Putamen (tissue), 1 donor: ENCODE results near the gene SPINK14.
A peak's percentile ranks its signal among the peaks of the same experiment; 100 is the strongest.

Experiments used
- DNase-seq: peaks from one replicate; pipeline ENCODE4 v3.0.0-alpha.2; 2016; ENCODE audit warnings: low spot score

SPINK14 gene

DNA sequence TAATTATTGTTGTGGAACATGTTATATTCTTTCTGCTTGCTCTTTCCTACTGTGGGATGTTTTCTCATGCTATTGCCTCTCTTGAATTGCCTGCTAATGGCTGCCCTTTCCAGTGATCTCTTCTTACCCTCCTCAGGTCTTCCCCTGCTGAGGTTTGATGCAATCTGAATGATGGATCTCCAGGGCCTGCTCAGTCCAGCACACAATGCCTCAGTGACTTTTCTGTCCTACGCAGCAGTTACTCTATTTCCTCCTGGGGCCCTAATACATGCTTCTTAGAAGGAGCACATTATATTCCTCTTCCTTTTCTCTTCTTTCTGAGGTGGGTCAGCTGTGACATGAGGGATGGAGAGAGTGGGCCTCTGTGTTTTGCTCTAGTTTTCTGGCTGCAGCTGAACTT is at the start of gene SPINK14:
Gene SPINK14, plus strand, starts transcription at position 301 of the 400 bp plus-strand sequence. CDS start 1,187 bp downstream, outside the sequence.
- no peak for DNase-seq

- no peak for DNase-seq
Observed at GRCh38 chr5:148120317-148120716, 48.0 kb upstream of the SPINK14 start.

DNA sequence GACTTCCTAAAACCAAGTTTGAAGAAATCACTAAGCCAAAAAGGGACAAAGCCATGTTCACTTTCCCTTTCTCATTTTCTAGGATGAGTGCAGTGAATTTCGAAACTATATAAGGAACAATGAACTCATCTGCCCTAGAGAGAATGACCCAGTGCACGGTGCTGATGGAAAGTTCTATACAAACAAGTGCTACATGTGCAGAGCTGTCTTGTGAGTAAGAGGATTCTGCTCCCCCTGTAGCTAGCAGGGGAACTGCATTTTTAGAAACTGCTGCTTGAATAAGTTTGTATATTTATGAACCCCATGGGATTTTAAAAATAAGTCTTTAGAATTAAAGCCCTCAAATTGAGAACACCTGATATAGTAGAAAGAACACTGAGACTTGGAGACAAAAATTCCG is 42.7 kb upstream of the SPINK14 start:
- DNase-seq: no peak

DNA sequence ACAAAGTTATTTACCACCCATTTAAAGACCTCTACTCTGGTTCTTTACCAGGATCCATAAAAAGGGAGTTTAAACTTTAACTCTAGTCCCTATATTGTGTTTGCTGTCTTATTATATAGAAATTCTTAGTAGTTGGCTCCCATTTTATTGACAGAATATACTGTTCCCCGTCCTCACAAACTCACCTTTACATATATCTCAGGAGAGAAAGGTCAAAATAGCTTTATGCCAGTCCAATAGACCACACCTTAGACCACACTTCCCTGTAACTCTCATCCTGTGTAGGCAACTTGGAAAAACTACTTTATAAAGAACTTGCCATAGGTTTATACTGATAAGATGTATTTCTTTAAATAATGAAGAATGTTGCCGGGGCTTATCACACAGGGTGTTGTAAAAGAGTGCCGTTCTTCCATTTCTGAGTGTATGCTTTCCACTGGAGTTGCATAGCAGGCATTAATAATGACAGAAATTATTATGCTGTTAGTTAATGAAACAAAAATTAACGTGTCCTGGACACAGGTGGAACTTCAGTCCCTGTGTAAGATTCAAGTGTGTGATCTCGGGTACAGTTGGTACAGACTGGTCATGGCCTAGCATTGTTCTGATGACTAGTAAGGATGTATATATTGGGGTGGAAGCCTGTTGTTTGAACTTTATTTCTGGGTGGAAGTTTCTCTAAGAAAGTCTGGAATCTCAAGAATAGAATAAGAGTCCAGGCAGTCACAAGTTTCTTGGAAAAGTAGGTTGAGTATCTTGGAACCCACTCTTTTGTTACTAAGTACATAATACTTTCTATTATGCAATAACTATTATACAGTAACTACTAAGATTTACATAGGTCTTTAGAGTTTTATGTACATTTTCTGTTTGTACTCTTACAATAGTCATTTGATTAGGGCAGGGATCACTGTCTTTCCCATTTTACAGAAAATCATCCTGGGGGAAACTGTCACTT is 33.0 kb upstream of the SPINK14 start:
- DNase-seq: no peak

DNA sequence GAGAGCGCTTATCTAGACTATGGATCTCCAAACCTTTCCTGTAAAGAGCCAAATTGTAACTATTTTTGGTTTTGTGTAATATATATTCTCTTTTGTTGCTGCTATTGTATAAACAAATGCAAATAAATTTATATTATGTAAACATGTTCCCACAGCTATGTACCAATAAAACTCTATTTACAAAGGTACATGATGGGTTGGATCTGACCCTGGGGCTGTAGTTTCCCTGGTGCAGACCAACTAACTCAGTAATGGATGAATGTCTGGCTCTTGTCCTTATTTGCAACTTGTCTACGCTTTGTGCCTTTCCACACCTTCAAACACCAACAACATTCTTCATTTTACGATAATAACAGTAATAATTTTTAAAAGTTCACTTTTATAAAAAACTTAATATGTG is 27.5 kb upstream of the SPINK14 start:
- DNase-seq: no peak

- DNase-seq: no peak
Observed at GRCh38 chr5:148141645-148142044, 26.7 kb upstream of the SPINK14 start.

- no peak for DNase-seq
Observed at GRCh38 chr5:148145916-148146315, 22.4 kb upstream of the SPINK14 start.

DNA sequence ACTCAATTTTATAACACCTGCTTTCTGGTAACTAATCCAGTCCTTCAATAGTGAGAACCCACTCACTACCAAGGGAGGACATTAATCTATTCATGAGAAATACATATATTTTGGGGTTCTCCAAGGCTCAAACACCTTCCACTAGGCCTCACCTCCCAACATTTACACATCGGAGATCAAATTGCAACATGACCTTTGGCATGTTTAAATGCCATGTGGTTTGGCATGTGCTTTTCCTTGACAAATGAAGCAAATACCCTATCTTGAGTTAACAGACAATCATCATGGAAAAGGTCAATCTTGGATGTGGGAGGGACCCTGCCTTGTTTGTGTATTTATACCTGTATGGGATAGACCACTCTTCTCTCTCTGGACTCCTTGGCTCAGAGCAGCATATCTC is 21.9 kb upstream of the SPINK14 start:
- no peak for DNase-seq

GRCh38 chr5:148147415-148147814 is 20.9 kb upstream of the SPINK14 start:
- no peak for DNase-seq

DNA sequence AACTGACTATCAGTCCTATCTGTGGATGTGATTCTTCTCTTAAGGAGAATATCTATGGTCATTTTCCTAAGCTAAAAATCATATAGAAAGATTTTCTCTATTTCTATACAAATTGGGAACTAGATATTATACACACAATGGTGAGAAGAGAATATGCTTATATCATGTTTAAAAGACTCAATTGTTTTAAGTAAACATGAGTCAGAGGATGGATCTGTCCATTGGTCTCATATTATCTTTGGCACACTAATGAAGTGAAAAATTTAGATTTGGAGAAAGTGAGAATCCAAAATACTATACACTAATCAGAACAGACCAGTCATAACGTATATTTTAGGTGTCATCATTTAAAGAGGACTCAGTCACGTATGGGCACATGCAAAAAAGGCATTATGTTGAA is 16.5 kb upstream of the SPINK14 start:
- no peak for DNase-seq

DNA sequence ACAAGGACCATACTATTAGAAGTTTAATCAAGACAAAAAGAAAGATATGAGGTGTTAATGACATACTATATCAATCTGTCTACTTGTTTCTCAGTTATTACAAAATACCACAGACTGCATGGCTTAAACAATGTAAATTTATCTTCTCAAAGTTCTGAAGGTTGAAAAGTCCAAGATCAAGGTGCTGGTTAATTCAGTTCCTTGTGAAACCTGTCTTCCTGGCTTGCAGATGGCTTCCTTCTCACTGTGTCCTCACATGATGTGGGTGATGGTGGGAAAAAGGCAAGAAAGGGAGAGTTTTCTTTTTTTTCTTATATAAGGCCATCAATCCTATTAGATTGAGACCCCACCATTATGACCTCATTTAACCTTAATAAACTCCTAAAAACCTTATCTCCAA is 15.6 kb upstream of the SPINK14 start:
- no peak for DNase-seq

DNA sequence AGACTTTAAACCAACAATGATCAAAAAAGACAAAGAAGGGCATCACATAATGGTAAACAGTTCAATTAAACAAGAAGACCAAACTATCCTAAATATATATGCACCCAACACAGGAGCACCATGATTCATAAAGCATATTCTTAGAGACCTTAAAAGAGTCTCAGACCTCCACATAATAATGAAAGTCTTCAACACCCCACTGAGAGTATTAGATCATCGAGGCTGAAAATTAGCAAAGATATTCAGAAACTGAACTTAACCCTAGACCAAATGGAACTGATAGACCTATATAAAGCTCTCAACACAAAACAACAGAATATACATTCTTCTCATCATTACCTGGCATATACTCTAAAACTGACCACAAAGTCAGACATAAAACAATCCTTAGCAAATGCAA is 11.7 kb upstream of the SPINK14 start:
- DNase-seq: no peak

- no peak for DNase-seq
Observed at GRCh38 chr5:148162038-148162437, 6.3 kb upstream of the SPINK14 start.

DNA sequence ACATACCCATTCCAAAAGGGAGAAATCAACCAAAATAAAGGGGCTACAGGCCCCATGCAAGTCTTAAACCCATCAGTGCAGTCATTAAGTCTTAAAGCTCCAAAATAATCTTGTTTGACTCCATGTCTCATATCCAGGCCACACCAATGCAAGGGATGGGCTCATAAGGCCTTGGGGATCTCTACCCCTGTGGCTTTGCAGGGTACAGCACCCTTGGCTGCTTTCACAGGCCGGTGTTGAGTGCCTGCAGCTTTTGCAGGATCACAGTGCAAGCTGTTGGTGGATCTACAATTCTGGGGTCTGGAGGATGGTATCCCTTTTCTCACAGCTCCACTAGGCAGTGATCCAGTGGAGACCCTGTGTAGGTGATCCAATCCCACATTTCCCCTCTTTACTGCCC is 5.0 kb upstream of the SPINK14 start:
- DNase-seq: no peak

DNA sequence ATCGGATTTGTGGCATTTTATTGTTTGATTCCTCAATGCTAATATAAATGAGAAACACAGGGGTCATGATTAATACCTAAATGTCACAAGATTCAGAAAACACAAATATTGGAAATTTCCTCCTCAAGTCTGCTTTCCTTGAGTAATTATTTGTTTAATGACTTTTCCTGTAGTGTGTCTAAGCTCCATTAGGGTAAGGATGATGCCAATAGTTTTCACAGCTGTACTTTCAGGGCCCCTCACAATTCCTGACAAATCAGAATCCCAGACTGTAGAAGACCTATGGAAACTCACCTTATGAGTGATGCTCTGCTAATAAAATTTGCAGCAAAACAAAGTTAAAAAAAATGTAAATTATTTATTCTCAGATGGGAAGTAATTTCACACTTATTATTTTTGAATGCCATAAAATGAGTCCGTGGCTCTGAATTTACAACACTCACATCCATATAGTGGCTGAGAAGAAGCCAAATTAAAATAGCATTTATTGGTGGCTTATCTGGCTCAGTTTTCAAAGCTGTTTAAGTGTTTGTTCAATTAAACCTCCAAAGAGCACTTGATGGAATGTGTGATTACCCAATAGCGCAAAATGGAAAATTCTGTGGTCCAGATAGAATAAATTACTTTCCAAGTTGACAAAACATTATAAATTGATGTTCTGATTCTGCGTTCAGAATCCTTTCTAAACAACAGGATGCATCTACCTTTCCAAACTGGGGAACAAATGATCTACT is 1.6 kb upstream of the SPINK14 start:
- no peak for DNase-seq

GRCh38 chr5:148172377-148172776 is 4.0 kb downstream of the SPINK14 start:
- DNase-seq: no peak

GRCh38 chr5:148176480-148176879 is 8.1 kb downstream of the SPINK14 start:
- no peak for DNase-seq

DNA sequence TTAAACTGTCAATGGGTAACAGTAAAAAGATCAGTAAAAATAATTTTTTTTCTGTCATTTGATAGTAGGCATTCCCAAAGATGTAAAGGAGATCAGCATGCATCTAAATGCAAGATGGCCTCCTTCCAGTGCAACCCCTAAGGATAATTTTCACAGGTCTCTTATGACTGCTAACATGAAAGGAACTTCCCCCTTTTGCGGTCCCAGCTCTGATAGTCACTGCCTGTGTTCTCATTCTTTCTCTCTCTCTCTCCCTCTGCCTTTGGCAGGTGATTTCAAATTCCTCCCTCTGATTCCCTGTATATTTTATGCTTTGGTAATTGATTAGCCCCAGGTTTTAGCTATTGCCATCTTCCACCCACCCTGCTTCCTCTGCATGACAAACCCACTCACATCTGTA is 8.9 kb downstream of the SPINK14 start:
- no peak for DNase-seq

- peak; percentile 30 for DNase-seq
Observed at GRCh38 chr5:148179234-148179824, 11.0 kb downstream of the SPINK14 start.

- DNase-seq: no peak
Observed at GRCh38 chr5:148186248-148187003, 18.1 kb downstream of the SPINK14 start.

DNA sequence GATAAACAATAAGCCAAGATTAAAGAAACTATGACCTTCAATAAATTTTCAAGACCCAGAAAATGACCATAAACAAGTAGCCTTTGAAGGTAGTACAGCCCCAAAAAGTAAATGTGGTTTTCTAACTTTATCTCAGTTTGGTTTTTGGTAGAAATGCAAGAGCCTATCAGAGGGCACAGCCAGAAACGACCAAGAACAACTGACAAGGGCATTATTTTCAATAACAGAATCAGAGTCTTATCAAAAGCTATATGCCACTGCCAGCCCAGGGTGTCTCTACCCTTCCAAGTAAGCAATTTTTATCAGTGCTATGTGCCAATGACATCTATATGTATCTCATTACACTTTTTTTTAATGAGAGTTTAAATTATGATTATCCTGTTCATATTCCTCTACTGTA is 22.7 kb downstream of the SPINK14 start:
- no peak for DNase-seq

DNA sequence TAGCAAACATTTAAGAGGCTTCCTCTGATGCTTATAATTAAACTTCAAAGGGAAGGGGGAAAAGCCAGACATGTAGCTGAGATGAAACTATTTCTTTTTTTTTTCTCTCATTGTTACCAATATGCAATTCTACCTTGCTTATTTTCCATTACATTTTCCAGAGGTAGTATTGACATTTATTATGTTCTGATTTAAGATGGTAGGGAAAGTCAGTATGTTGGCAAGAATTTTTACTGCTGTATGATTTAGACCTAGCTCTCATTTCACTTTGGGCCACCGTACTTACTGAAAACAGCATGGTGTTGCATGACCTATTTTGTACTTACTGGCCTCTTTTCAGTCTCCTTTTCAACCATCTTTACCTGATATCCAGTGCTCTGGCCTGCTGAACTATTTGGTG is 24.9 kb downstream of the SPINK14 start:
- no peak for DNase-seq
